Measurements from ENCODE around the gene ABCD1. TPM values are rescaled to one million over a fixed set of nuclear protein-coding genes. Genes with fewer than 3 reads are reported as not detected.

ABCD1 gene
- total RNA-seq, 4 donors from 2014 or later = 2.9 to 24.9 (median 13.1) TPM

DNA sequence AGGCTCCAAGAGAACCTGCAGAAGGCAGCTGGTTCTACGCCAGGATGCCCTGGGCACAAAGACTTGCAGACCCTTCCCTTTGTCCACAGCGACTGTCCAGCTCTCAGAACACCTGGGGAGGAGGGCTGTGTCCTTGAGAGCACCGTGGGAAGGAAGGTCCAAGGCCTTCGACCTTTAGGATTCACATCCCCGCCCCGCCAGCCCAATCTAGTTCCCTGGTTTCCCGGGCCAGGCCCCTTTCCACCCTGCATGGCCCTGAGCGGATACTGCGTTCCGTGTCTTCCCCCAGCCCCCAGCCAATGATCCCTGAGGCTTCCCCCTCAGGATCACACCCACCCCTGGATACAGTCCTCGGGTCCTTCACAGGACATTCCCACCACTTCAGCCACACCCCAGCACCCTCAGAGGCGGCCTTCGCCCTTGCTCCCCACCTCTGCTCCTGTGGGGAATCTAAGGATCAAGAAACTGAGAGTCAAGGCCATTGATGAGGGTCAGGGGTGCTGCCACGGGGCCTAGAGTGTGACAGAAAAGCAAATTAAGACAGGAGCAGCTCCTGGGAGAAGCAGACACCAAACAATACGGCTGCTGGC is 9.1 kb downstream of the ABCD1 start:
- TF ChIP-seq, protein P1, sequence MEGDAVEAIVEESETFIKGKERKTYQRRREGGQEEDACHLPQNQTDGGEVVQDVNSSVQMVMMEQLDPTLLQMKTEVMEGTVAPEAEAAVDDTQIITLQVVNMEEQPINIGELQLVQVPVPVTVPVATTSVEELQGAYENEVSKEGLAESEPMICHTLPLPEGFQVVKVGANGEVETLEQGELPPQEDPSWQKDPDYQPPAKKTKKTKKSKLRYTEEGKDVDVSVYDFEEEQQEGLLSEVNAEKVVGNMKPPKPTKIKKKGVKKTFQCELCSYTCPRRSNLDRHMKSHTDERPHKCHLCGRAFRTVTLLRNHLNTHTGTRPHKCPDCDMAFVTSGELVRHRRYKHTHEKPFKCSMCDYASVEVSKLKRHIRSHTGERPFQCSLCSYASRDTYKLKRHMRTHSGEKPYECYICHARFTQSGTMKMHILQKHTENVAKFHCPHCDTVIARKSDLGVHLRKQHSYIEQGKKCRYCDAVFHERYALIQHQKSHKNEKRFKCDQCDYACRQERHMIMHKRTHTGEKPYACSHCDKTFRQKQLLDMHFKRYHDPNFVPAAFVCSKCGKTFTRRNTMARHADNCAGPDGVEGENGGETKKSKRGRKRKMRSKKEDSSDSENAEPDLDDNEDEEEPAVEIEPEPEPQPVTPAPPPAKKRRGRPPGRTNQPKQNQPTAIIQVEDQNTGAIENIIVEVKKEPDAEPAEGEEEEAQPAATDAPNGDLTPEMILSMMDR (IDR thresholded peaks at IDR 0.05) = no peak
- TF ChIP-seq POLR2A (IDR thresholded peaks at IDR 0.05) = no peak
- Histone ChIP-seq H3K27ac (no peak overlapping the region), H3K4me3 (no peak overlapping the region), H3K27me3 (no peaks in the 10 kb centered on the region), H3K9me3 (no peaks in the 10 kb centered on the region), H3K36me3 (no peaks in the 10 kb centered on the region), H3K4me1 (no peaks in the 10 kb centered on the region)
- intact Hi-C loops (cut with DNase I; ENCODE audit: low total_unique reads) = no loop called here
- no peak for DNase-seq

DNA sequence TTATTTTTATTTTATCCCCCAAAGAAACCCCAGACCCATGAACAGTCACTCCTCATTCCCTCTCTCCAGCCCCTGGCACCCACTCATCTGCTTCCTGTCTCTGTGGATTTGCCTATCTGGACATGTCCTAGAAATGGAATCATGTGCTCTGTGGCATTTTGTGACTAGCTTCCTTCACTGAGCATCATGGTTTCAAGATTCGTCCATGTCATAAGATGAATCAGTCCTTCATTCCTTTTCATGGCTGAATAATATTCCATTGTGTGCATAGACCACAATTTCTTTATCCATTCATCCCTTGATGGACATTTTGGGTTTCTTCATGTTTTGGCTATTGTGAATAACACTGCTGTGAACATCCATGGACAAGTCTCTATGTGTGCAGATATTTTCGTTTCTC is 10.2 kb downstream of the ABCD1 start:
- TF ChIP-seq, protein P1 (IDR thresholded peaks at IDR 0.05) = no peak
- no peak for TF ChIP-seq POLR2A (IDR thresholded peaks at IDR 0.05)
- Histone ChIP-seq H3K36me3 (no peaks in the 10 kb centered on the region), H3K27me3 (no peaks in the 10 kb centered on the region), H3K4me1 (no peaks in the 10 kb centered on the region), H3K27ac (no peak overlapping the region), H3K4me3 (no peak overlapping the region), H3K9me3 (no peaks in the 10 kb centered on the region)
- no peak for DNase-seq
- intact Hi-C loops (cut with DNase I; ENCODE audit: low total_unique reads) = no loop called here

DNA sequence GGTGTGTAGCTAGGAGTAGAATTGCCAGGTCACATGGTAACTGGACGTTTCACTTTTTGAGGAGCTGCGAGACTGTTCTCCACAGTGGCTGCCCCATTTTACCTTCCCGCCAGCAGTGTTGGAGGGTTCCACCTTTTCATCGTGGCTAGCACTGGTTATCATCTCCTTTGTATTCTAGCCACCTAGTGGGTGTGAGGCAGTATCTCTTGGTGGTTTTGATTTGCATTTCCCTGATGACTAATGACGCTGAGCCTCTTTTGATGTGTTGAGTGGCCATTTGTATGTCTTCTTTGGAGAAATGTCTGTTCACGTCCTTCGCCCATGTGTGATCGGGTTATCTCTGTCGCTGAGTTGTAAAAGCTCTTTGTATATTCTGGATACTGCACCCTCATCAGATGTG is 10.6 kb downstream of the ABCD1 start:
- TF ChIP-seq, protein P1 (IDR thresholded peaks at IDR 0.05) = no peak
- TF ChIP-seq POLR2A (IDR thresholded peaks at IDR 0.05) = no peak
- H3K4me3 ChIP-seq = no peak overlapping the region

DNA sequence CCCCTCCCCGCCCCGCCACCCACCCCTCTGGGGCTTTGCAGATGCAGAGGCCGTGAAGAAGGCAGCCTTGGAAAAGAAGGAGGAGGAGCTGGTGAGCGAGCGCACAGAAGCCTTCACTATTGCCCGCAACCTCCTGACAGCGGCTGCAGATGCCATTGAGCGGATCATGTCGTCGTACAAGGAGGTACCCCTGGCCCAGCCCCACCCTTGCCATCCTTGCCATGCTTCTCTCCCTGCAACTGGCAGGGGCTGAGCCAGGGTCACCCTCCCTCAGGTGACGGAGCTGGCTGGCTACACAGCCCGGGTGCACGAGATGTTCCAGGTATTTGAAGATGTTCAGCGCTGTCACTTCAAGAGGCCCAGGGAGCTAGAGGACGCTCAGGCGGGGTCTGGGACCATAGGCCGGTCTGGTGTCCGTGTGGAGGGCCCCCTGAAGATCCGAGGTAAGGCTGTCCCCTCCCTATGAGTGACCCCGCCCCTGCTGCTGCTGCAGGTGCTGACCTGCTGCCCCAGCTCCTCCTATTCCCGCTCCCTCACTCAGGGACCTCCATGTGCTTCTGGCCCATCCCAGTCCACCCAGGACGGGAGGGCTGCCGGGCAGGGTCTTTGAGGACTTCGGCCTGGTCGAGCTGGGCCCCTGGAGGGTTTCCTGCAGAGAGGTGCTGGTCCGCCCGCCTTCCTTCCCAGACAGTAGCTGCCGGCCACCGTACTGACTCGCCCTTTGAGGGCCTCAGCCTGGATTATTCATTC is 11.6 kb downstream of the ABCD1 start:
- Histone ChIP-seq H3K4me3 (no peak overlapping the region), H3K36me3 (no peaks in the 10 kb centered on the region), H3K4me1 (no peaks in the 10 kb centered on the region), H3K27me3 (no peaks in the 10 kb centered on the region), H3K9me3 (no peaks in the 10 kb centered on the region), H3K27ac (no peak overlapping the region)
- no peak for TF ChIP-seq POLR2A (IDR thresholded peaks at IDR 0.05)
- TF ChIP-seq, protein P1 (IDR thresholded peaks at IDR 0.05) = no peak
- intact Hi-C loops (cut with DNase I; ENCODE audit: low total_unique reads) = no loop called here
- DNase-seq = no peak

More for the DNA sequence above, 10.6 kb downstream of the ABCD1 start:
- Histone ChIP-seq H3K27ac (no peak overlapping the region), H3K9me3 (no peaks in the 10 kb centered on the region), H3K27me3 (no peaks in the 10 kb centered on the region), H3K36me3 (no peaks in the 10 kb centered on the region), H3K4me1 (no peaks in the 10 kb centered on the region)
- intact Hi-C loops (cut with DNase I; ENCODE audit: low total_unique reads) = no loop called here
- no peak for DNase-seq

DNA sequence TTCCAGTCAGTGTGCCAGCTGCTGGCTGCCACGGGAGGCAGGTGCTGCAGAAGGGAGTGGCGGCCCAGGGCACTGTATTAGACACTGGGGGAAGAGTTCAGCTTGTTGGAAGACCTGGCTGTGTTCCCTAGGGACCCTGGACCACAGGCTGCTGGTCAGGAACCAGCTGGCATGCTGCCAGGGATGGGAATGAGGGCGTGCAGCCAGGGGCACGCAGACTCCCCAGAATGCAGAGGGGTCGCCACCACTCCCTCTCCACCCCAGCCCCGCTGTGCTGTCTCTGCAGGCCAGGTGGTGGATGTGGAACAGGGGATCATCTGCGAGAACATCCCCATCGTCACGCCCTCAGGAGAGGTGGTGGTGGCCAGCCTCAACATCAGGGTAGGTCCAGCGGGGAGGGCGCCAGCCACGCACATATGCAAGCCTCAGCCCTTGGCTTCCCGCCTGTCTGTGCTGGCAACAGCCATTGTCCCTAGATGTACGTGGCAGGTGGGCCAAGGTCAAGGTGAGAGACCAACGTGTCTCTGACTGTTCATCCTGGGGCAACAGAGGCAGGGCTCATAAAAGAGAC is 12.3 kb downstream of the ABCD1 start:
- DNase-seq = no peak
- Histone ChIP-seq H3K36me3 (no peaks in the 10 kb centered on the region), H3K27me3 (no peaks in the 10 kb centered on the region), H3K9me3 (no peaks in the 10 kb centered on the region), H3K4me3 (no peak overlapping the region), H3K4me1 (no peaks in the 10 kb centered on the region), H3K27ac (no peak overlapping the region)
- no peak for TF ChIP-seq POLR2A (IDR thresholded peaks at IDR 0.05)
- TF ChIP-seq, protein P1 (IDR thresholded peaks at IDR 0.05) = no peak
- intact Hi-C loops (cut with DNase I; ENCODE audit: low total_unique reads) = no loop called here

All from uterus (tissue), 4 donors.